ENCODE results near the gene LTC4S.

GRCh38 chr5:179794171-179794570 is 385 bp downstream of the LTC4S start:
- TF ChIP-seq POLR2A (IDR thresholded peaks at IDR 0.05) (no peak), CTCF (IDR thresholded peaks at IDR 0.05) (no peak)

Measured in esophagus squamous epithelium (tissue), 4 donors.